Fibroblast of mammary gland (primary cell): ENCODE measurements around the gene ADGRB3.

Experiments
- DNase-seq: peaks from one replicate; pipeline ENCODE4 v3.0.0-alpha.2; 2010; ENCODE audit warnings: low read depth
- H3K4me3 ChIP-seq: 2 replicates; pipeline ENCODE4 v1.5.1; 2011; ENCODE audit warnings: low read depth, mild to moderate bottlenecking, low read length, moderate library complexity; ENCODE audit not compliant: control insufficient read depth
- CTCF ChIP-seq: conservative IDR thresholded peaks from 2 replicates; pipeline ENCODE4 v1.5.1; 2011; ENCODE audit warnings: low read depth, low read length, inconsistent platforms; ENCODE audit not compliant: control insufficient read depth, insufficient read depth

Gene ADGRB3

GRCh38 chr6:69064226-69064625 is 429.1 kb downstream of the ADGRB3 start:
- no peak for DNase-seq
- TF ChIP-seq CTCF = no peak
- H3K4me3 ChIP-seq = no peak overlapping the region

GRCh38 chr6:69069881-69070280 is 434.8 kb downstream of the ADGRB3 start:
- DNase-seq = no peak
- TF ChIP-seq CTCF = no peak
- H3K4me3 ChIP-seq = no peak overlapping the region

GRCh38 chr6:69072796-69073195 is 437.7 kb downstream of the ADGRB3 start:
- DNase-seq = no peak
- no peak overlapping the region for H3K4me3 ChIP-seq
- TF ChIP-seq CTCF = no peak

GRCh38 chr6:69084746-69085335 is 449.8 kb downstream of the ADGRB3 start:
- H3K4me3 ChIP-seq = no peak overlapping the region
- no peak for TF ChIP-seq CTCF
- DNase-seq = no peak

GRCh38 chr6:69086689-69087088 is 451.6 kb downstream of the ADGRB3 start:
- no peak for TF ChIP-seq CTCF
- no peak overlapping the region for H3K4me3 ChIP-seq
- DNase-seq = no peak

GRCh38 chr6:69089539-69089938 is 454.5 kb downstream of the ADGRB3 start:
- no peak for TF ChIP-seq CTCF
- DNase-seq = no peak
- H3K4me3 ChIP-seq = no peak overlapping the region

- DNase-seq = peak; percentile 11
- TF ChIP-seq CTCF = no peak
- no peak overlapping the region for H3K4me3 ChIP-seq
Measured at GRCh38 chr6:69090132-69090531, 455.1 kb downstream of the ADGRB3 start.
